IPS DF 4.7 (cell line): ENCODE measurements around the gene MOCS2.
"Not testable (repeated sequence)": the region's sequence is repeated elsewhere in the genome, so short reads cannot be mapped to it uniquely, and the experiment has no call there.

Source experiments
- DNase-seq: peaks from one replicate; pipeline ENCODE4 v3.0.0-alpha.2; 2013; ENCODE audit warnings: low spot score; ENCODE audit errors: extremely low read depth

The MOCS2 gene

GRCh38 chr5:53109443-53110127, at the start of gene MOCS2:
MOCS2 (minus strand) TSS chr5:53109757; CDS start chr5:53107174, 2,583 bp downstream.
- peak; percentile 51 for DNase-seq

GRCh38 chr5:53151713-53152458, 42.3 kb upstream of the MOCS2 start:
- no peak for DNase-seq

- no peak for DNase-seq
Observed at GRCh38 chr5:53133020-53133419, 23.5 kb upstream of the MOCS2 start.

GRCh38 chr5:53130266-53130665, 20.7 kb upstream of the MOCS2 start:
- DNase-seq = no peak

GRCh38 chr5:53128481-53128880, 18.9 kb upstream of the MOCS2 start:
- no peak for DNase-seq

GRCh38 chr5:53127107-53127506, 17.6 kb upstream of the MOCS2 start:
- no peak for DNase-seq

GRCh38 chr5:53126521-53126920, 17.0 kb upstream of the MOCS2 start:
- DNase-seq = no peak

- no peak for DNase-seq
Observed at GRCh38 chr5:53123702-53124101, 14.1 kb upstream of the MOCS2 start.

GRCh38 chr5:53120165-53120564, 10.6 kb upstream of the MOCS2 start:
- DNase-seq = no peak

- DNase-seq = no peak
Observed at GRCh38 chr5:53118879-53119278, 9.3 kb upstream of the MOCS2 start.

GRCh38 chr5:53116597-53116996, 7.0 kb upstream of the MOCS2 start:
- no peak for DNase-seq

- DNase-seq = no peak
Observed at GRCh38 chr5:53114988-53115387, 5.4 kb upstream of the MOCS2 start.

- DNase-seq = no peak
Observed at GRCh38 chr5:53113947-53114346, 4.4 kb upstream of the MOCS2 start.

- no peak for DNase-seq
Observed at GRCh38 chr5:53112909-53113308, 3.4 kb upstream of the MOCS2 start.

- DNase-seq = not testable (repeated sequence)
Observed at GRCh38 chr5:53112307-53112706, 2.8 kb upstream of the MOCS2 start.

GRCh38 chr5:53111139-53111538, 1.6 kb upstream of the MOCS2 start:
- DNase-seq = no peak

GRCh38 chr5:53110156-53110555, 599 bp upstream of the MOCS2 start:
- DNase-seq = no peak

GRCh38 chr5:53109056-53109442, 508 bp downstream of the MOCS2 start:
- DNase-seq = no peak

GRCh38 chr5:53105611-53106300, 3.8 kb downstream of the MOCS2 start:
- no peak for DNase-seq

- no peak for DNase-seq
Observed at GRCh38 chr5:53100606-53101005, 9.0 kb downstream of the MOCS2 start.

- no peak for DNase-seq
Observed at GRCh38 chr5:53099546-53099945, 10.0 kb downstream of the MOCS2 start.

- no peak for DNase-seq
Observed at GRCh38 chr5:53095931-53096525, 13.5 kb downstream of the MOCS2 start.
